ENCODE data around the gene CBX4.

CBX4 gene

DNA sequence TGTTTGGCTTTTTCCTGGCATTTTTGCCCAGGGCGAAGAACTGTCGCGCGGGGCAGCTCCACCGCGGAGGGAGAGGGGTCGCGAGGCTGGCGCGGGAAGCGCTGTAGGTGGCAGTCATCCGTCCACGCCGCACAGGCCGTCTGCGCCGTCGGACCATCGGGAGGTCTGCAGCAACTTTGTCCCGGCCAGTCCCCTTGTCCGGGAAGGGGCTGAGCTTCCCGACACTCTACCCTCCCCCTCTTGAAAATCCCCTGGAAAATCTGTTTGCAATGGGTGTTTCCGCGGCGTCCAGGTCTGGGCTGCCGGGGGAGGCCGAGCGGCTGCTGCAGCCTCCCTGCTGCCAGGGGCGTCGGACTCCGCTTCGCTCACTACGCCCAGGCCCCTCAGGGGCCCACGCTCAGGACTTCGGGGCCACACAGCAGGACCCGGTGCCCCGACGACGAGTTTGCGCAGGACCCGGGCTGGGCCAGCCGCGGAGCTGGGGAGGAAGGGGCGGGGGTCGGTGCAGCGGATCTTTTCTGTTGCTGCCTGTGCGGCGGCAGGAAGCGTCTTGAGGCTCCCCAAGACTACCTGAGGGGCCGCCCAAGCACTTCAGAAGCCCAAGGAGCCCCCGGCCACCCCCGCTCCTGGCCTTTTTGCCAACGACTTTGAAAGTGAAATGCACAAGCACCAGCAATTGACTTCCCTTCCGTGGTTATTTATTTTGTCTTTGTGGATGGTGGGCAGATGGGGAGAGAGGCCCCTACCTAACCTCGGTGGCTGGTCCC lies 2.3 kb upstream of the CBX4 start:
- no peak for DNase-seq (ENCODE audit: low read depth in 2 of 2)

DNA sequence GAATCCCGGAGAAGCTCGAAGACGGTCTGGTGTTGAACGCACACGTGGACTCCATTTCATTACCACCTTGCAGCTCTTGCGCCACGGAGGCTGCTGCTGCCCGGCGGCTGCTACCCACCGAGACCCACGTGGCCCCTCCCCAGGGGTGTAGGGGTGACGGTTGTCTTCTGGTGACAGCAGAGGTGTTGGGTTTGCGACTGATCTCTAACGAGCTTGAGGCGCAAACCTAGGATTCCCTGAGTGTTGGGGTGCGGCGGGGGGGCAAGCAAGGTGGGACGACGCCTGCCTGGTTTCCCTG lies 1.7 kb upstream of the CBX4 start:
- DNase-seq (ENCODE audit: low read depth in 2 of 2), result no peak

- no peak for DNase-seq (ENCODE audit: low read depth in 2 of 2)
Measured at GRCh38 chr17:79840269-79840988, 1.2 kb upstream of the CBX4 start.

DNA sequence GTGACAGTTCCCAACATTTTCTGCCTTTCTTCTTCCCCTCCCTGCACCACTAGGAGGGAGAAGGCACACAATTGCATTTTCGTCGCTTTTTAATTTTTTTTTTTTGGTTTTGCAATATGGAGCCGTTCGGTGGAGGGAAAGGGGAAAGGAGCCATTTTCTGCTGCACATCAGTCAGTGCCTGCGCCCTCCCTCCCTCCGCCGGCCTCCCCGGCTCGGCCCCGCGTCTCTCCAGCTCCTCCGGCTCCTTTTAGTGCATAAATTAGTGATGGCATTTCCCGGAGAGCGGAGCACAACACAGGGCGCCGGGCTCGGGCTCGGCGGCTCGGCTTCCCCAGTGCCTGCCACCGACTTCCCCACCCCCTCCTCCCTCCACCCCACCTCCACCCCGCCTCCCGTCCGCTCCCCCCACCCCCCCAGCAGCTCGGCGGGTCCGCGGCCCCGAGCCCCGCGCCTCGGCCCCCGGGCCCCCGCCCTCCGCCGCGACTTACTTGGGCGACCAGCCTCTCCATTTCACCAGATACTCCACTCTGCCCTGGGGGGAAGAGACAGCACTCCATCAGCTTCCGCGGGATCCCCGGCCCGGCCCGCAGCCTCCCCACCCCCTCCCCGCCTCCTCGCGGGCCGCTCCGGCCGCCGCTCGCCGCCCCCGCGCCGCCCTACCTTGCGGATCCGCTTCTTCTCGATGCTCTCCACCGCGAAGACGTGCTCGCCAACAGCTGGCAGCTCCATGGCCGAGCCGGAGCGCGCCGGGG lies 542 bp downstream of the CBX4 start:
- no peak for DNase-seq (ENCODE audit: low read depth in 2 of 2)

GRCh38 chr17:79837888-79838521 lies 1.2 kb downstream of the CBX4 start:
- DNase-seq (ENCODE audit: low read depth in 2 of 2), result no peak

- DNase-seq (ENCODE audit: low read depth in 2 of 2), result no peak
Measured at GRCh38 chr17:79836972-79837887, 2.0 kb downstream of the CBX4 start.

DNA sequence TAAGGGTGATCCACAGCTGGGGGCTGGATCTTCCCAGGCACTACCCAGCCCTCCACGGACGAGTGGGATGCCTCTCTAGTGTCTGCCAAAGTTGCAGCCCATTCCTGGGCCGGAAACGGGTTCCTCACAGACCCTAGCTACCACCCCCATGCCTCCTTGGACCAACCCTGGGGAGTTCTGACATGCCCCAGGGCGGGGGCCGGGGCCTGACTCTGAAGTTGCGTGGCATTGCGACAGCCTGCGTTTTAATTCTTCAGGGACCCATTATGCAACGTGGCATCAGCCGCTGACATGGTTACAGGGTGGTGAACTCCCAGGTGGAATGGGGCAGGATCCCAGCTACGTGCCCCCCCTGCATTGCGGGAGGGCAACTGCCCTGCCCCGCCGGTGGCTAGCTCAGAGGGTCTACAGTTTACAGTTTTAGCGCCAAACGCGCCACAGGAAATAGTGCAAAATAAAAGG lies 2.7 kb downstream of the CBX4 start:
- DNase-seq (ENCODE audit: low read depth in 2 of 2), result no peak

DNA sequence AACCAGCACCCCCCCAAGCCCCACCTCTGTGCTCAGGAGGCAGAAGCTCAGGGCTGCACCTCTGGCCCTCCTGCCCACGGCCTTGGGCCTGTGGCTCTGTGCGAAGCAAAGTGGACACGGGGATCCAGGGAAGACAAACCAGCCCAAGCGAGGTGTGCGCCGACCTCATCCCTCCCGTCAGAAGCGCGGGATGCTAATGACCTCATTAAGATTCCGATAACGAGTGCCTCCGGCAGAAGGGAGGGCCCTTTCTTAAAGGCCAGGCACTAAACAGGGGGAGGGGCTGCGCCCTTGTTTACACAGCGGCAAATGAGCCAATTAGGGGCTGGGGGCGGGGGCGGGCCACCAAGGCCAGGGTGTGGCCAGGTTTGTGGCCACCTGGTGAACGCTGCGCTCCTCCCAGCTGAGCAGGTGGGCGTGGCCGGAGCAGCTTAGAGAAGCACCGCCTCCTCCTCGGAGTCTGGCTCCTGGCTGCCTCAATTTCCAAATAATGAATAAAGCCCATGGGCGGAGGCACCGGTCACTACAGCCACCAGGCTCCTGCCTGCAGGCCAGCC lies 3.2 kb downstream of the CBX4 start:
- DNase-seq (ENCODE audit: low read depth in 2 of 2), result no peak

- DNase-seq (ENCODE audit: low read depth in 2 of 2), result no peak
Measured at GRCh38 chr17:79835470-79835899, 3.8 kb downstream of the CBX4 start.

- DNase-seq (ENCODE audit: low read depth in 2 of 2), result no peak
Measured at GRCh38 chr17:79834565-79835469, 4.4 kb downstream of the CBX4 start.

DNA sequence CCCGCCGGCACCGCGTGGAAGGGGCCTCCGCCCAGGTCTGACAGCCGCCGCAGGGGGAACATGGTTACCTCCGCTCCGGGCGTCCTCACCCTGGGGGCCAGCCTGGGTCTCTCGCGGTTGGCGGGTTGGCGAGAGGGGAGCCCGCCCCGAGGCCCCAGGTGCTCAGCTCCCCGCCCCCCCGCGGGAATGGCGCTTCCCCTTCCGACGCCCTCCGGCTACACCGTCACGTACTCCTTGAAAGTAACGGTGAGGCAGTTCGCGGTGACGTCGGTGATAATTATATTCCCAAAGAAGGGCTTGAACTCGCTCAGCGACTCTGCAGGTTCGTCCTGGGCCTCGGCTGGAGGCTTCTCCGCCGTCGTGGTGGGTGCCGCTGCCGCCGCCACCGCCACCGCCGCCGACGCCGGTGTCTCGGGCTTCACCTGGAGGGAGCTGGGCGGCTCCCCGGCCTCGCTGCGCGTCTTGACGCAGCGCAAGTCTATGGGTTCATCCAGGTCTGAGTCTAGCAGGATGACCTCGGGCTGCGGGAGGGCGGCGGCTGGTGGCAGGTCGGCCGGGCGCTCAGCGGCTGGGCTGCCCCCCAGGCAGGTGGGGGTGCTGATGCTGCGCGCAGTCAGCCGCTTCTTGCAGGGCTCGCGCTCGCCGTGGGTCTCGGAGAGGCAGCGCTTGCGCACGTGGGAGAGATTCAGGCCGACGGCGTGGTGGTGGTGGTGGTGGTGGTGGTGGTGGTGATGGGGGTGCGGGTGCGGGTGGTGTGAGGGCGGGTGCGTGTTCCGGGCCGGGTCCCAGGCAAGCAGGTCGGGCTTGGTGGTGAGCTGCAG lies 5.3 kb downstream of the CBX4 start:
- DNase-seq (ENCODE audit: low read depth in 2 of 2), result no peak

GRCh38 chr17:79833110-79833450 lies 6.2 kb downstream of the CBX4 start:
- no peak for DNase-seq (ENCODE audit: low read depth in 2 of 2)

- DNase-seq (ENCODE audit: low read depth in 2 of 2), result no peak
Measured at GRCh38 chr17:79832218-79833109, 6.8 kb downstream of the CBX4 start.

DNA sequence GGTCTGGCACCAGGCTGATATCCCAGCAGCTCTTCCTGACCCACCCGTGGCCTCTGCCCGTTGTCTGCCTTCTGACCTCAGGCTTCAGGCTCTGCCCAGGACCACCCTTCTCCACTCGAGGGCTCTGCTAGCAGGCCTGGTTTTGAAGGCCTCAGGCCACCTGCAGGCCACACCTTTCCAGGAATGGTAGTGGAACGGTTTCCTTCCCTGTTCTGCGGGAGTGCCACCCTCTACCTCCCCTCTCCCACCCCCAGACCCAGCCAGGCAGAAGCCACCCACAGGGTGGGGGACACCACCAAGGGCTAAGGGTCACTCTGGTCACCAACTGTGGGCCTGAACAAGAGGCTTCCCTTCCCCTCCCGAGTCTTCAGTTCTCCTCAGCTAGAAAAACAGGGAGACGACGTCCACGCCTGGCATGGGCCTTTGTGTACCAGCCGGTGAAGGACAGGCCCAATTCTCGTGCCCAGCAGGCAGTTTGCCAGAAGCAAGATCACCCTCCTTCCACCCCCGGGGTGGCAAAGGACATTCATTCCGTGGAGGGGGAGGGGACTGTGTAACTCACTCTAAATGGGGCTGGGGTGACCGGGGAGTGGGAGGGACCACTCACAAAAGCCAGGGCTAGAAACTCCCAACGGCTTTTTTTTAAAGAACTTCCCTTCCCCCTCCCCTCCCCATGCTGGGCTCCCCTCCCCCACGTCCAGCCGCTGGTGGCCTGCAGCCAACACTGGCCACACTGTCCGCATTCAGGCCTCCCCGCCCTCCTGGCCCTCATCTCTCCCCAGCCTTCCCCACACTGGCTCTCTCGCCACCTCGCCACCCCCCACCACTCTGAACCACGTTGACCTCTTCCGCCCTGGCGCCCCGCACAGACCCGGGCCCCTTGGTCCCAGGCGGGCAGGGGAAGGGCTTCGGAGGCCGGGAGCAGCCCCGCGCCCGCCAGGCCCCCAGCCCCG lies 7.7 kb downstream of the CBX4 start:
- DNase-seq (ENCODE audit: low read depth in 2 of 2), result no peak

- no peak for DNase-seq (ENCODE audit: low read depth in 2 of 2)
Measured at GRCh38 chr17:79830763-79831264, 8.4 kb downstream of the CBX4 start.

GRCh38 chr17:79830303-79830702 lies 8.9 kb downstream of the CBX4 start:
- DNase-seq (ENCODE audit: low read depth in 2 of 2), result no peak

DNA sequence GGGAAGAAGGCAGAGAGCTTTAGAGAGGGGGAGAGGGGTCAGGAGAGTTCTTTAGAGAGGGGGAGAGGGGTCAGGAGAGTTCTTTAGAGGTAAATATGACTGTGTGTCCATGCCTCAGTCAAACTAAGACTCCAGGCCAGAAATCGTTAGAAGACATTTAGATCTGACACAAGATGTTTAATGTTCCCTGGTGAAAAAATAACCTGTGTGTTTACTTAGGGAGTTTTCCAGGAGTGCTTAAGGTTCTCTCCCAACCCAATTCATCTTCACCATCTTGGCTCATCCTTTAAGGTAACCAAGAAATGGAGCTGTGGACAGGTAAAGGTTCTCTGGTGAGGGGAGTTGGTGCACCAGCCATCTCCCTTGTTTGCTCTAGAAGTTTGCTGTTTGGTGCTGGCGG lies 9.8 kb downstream of the CBX4 start:
- DNase-seq (ENCODE audit: low read depth in 2 of 2), result no peak
